D341Med (cell line): ENCODE results near the gene BARHL1.
A peak's percentile ranks its signal among the peaks of the same experiment; 100 is the strongest.

ENCODE experiments used
- DNase-seq: peaks from one replicate; pipeline ENCODE4 v3.0.0; 2012; ENCODE audit warnings: low spot score

The BARHL1 gene

GRCh38 chr9:132587592-132587955, 5.2 kb downstream of the BARHL1 start:
- DNase-seq, result no peak

DNA sequence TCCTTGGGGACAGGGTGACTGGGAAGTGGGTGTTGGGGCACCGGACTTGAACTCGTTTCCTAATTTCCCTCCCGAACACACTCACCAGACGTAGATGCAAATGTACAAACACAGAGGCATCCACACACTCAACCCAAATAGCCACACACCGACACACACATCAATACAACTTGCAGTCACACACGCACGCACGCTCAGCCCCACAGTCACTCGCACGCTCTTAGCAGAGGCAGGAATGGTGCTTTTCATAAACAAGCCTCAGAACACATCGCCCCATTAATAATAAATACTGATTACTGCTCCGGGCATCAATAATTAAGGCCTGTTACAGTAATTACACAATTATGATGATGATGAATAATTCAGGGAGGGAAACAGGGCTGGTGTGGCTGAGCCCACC, 5.7 kb downstream of the BARHL1 start:
- DNase-seq, result no peak

DNA sequence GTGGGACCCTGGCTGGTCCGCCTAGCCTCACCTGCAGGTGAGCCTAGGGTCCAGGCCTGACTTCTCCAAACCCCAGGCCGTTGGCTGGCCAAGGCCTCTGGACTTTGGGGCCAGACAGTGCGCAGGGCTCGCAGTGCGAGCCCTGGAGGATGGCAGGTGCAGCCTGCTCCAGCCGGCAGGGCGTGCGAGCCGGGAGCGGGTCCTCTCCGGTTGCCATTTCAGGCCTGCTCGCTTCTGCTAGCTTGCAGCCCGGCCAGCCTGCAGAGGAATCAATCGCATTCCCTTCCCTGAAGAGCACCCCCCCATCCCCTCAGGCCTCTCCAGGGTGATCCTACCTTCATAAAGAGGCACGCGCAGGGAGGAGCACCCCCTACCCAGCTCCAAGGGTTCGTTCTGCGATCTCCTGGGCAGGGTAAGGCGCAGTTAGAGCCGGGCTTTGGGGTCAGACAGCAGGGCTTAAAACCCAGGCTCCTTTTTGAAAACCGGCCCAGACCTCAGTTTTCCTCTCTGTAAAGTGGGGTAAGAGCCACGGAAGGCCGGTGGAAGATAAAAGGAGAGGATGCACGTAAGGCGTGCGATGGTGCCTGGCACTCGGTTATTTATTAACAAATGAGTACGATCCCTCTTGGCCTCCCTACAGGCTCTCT, 6.2 kb downstream of the BARHL1 start:
- no peak for DNase-seq

GRCh38 chr9:132589148-132590036, 7.0 kb downstream of the BARHL1 start:
- peak; percentile 54 for DNase-seq

DNA sequence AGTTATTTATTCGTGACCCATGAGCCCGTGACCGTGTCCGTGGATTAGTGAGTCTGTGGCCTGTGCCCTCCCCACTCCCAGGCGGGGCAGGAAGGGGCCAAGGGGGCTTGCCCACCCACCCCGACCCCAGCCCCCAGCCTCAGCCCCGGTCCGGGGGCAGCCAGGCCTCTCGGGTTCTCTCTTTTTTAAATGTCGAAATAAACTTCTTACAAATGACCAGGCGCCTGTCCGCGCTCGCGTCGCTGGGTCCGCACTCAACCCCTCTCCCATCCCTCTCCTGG, 7.6 kb downstream of the BARHL1 start:
- no peak for DNase-seq

- peak; percentile 59 for DNase-seq
Observed at GRCh38 chr9:132590318-132591182, 8.1 kb downstream of the BARHL1 start.

DNA sequence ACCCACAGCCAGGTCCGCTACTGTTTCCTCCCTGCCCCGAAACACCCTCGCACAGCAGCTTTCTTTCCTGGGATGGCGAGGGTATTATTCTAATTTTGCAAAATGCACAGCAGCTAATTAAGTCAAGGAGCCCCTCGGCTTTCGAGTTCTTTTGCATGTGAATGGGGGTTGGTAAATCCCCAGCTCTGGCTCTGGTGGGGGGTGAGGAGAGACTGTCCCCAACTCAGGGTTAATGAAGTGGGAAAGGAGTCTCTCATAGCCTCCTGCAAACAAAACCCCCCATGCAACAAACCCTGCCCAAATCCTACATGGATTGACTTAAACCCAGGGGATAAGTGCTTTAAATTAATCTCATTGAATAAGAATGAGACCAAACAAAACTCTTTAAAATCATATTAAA, 8.8 kb downstream of the BARHL1 start:
- DNase-seq, result peak; percentile 54

DNA sequence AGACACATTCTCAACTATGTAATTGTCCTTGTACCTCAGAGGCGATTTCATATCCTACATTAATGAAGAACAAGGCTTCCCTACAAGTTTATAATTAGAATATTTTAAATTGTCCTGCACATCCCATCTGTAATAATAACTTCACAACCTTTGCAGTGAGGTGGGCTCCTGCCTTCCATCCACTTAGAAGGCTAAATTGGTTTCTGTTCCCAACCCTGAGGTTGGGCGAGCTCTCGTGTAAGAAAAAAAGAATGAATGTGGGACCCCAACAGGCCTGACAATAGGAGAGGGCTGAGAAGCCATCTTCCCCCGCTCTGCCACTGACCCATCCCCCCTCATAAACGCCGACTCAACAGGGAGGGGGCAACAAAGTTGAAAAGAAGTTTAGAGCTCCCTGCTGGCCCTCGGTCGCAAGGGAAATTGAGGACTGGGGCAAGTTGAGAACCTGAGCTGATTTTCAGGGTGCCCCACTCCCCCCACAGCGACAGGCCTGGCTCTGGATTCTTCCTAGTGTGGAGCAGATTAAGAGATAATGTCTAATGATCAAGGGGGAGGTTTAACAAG, 9.4 kb downstream of the BARHL1 start:
- DNase-seq, result no peak

DNA sequence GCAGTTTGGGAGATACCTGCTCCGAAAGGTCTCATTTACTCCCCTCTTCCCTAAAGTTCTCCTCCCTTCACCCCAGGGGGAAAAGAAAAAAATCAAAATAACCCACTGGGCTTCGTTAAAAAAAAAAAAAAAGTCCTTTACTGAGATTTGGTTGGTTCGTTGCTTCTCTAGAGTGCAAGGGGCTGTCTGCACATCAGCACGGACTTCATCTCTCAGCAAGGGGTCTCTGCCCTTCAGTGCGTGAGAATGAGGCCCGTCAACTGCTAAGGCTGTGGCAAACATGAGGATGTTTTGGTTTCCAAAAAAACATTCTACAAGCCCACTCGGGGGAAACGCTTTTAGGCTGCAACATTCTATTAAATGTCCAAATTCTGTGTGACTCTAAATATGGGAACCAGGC, 10.0 kb downstream of the BARHL1 start:
- DNase-seq, result no peak

DNA sequence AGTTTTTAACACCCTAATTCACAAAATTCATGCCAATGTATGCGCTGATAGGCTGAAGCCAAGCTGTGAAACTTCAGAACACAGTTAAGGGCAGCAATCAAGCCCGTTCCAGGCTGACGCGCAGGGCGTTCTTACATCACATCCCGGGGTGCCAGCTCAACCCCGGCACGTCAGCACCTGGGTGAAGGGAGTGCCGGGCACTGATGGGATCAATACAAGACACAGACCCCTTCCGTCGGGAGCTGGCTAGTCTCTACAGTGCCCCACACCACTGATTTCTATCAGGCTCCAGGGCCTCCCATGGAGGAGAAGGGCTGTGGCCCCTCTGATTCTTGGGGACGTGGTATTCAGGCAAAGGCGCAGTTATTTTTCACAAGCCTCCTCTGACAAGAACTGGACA, 12.0 kb downstream of the BARHL1 start:
- no peak for DNase-seq

GRCh38 chr9:132595319-132595718, 12.9 kb downstream of the BARHL1 start:
- DNase-seq, result no peak

GRCh38 chr9:132596200-132596599, 13.8 kb downstream of the BARHL1 start:
- DNase-seq, result no peak

DNA sequence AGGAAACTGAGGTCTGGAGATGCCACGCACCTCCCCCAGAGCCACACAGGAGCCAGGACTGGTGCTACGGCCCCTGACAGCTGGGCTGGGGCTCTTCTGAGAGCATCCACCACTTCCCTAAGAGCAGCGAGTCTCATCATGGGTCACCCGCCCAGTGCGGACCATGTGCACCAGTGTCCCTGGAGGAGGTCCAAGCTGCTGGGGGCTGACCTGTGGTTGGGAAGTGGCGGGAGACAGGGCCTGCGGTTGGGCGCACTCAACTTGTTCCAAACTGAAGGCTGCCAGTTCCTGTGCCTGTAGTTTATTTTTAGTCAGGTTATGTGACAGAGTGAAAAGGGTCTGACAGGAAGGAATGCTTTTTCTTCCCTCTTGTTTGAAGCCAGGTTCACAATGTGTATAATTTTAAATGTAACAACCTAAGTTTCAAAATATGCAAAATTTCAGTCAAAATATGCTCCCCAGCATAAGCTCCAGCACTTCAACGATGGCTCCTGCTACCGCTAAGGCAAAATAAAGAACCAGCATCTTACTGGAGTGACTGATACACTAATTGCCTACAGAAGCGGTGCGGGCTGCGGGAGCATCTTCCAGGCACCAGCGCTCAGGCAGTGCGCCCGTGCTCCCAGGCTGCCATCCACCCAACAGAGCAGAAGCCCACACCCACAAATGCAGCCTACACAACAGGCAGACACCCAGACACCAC, 14.8 kb downstream of the BARHL1 start:
- DNase-seq, result no peak

- no peak for DNase-seq
Observed at GRCh38 chr9:132600326-132600984, 18.0 kb downstream of the BARHL1 start.

GRCh38 chr9:132602207-132602606, 19.8 kb downstream of the BARHL1 start:
- no peak for DNase-seq

- DNase-seq, result no peak
Observed at GRCh38 chr9:132605387-132605786, 23.0 kb downstream of the BARHL1 start.

DNA sequence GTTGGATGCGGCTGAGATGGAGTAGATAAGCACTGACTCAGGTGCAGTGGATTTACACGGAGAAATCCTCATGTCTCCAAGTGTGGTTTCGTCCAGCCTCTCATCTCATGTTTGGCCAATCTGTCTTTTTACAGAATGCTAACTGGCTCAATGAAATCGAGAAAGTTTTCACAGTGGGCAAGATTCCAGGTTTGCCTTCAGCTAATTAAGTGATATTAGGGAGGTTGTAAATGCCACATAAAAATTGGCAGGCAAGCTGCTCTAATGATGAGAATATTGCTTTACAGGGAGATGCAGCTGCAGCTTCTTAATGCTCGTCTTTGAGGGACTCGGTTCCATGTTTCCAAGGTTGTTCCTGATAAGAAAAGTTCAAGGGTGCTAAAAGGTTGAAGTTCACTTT, 23.7 kb downstream of the BARHL1 start:
- DNase-seq, result no peak

- DNase-seq, result peak; percentile 84
Observed at GRCh38 chr9:132609184-132609583, 26.8 kb downstream of the BARHL1 start.

DNA sequence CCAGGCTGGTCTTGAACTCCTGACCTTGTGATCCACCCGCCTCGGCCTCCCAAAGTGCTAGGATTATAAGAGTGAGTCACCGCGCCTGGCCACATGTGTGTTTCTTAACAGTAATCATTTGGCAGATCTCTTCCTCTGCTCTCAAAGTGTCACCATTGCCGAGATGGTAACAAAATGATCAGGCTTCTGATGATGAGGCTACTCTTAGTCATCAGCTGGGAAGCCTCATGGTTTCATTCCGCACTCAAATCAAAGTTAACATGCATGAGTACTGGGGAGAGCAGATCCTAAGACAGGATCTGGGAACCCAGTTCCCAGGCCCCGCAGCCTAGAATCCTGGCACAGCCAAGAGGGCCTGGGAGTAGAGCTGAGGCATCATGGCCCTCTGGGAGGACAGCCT, 27.4 kb downstream of the BARHL1 start:
- no peak for DNase-seq

DNA sequence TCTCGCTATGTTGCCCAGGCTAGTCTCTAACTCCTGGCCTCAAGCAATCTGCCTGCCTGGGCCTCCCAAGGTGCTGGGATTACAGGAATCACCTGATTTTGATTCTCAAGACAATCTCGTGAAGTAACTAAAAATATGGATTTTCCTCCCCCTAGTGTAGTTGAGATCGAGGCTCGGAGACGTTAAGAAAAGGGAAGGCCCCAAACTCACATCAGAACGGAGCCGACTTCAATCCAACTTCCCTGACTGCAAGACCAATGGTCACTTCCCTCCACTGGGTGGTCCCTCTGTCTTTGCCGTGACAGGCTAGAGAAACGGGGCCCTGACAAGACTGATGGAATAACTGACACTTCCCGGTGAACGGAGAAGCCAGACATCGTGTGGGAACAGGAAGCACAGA, 28.3 kb downstream of the BARHL1 start:
- DNase-seq, result no peak

DNA sequence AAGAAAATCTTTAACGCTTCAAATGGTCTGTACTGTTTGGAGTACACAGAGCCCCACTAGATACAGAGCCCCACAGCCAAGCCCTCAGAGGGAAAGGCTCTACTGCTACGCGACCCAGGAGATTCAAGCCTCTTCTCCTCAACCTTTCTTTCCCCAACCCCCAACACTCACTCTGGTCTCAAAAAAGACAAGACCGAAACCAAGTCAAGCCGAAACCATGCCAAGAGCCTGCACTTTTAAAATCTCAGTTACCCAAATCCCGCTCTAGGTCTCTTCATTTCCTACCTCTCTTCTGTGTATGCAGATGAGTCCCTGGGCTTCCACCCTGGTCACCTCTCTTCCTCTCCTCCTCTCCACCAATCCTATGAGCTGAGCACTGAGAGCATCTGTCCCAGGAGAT, 31.9 kb downstream of the BARHL1 start:
- no peak for DNase-seq
